NCI-H187 treated with DMSO at 0.1 percent for 48 hours (cell line): ENCODE measurements around the gene PAFAH1B2.
"Not testable (repeated sequence)": the region's sequence is repeated elsewhere in the genome, so short reads cannot be mapped to it uniquely, and the experiment has no call there.

Source experiments
- DNase-seq: peaks from one replicate; lab custom pipeline; 2025; lab: John Stamatoyannopoulos, UW

The PAFAH1B2 gene

GRCh38 chr11:117202386-117203068 lies 58.4 kb downstream of the PAFAH1B2 start:
- DNase-seq = no peak

- no peak for DNase-seq
Measured at GRCh38 chr11:117203069-117203407, 59.0 kb downstream of the PAFAH1B2 start.

GRCh38 chr11:117204283-117205080 lies 60.4 kb downstream of the PAFAH1B2 start:
- no peak for DNase-seq

GRCh38 chr11:117205211-117205818 lies 61.2 kb downstream of the PAFAH1B2 start:
- no peak for DNase-seq

- not testable (repeated sequence) for DNase-seq
Measured at GRCh38 chr11:117206111-117206510, 62.0 kb downstream of the PAFAH1B2 start.

- DNase-seq = not testable (repeated sequence)
Measured at GRCh38 chr11:117206859-117207258, 62.8 kb downstream of the PAFAH1B2 start.

- DNase-seq = not testable (repeated sequence)
Measured at GRCh38 chr11:117207481-117207880, 63.4 kb downstream of the PAFAH1B2 start.

- DNase-seq = not testable (repeated sequence)
Measured at GRCh38 chr11:117208710-117209109, 64.6 kb downstream of the PAFAH1B2 start.

GRCh38 chr11:117209351-117210125 lies 65.5 kb downstream of the PAFAH1B2 start:
- not testable (repeated sequence) for DNase-seq

GRCh38 chr11:117210620-117211019 lies 66.5 kb downstream of the PAFAH1B2 start:
- no peak for DNase-seq

GRCh38 chr11:117212697-117213355 lies 68.7 kb downstream of the PAFAH1B2 start:
- DNase-seq = no peak

GRCh38 chr11:117214404-117215110 lies 70.5 kb downstream of the PAFAH1B2 start:
- DNase-seq = no peak

GRCh38 chr11:117217141-117218084 lies 73.3 kb downstream of the PAFAH1B2 start:
- DNase-seq = no peak

GRCh38 chr11:117218133-117218915 lies 74.2 kb downstream of the PAFAH1B2 start:
- DNase-seq = no peak

GRCh38 chr11:117219001-117219400 lies 74.9 kb downstream of the PAFAH1B2 start:
- no peak for DNase-seq

GRCh38 chr11:117219455-117219854 lies 75.4 kb downstream of the PAFAH1B2 start:
- no peak for DNase-seq

- DNase-seq = no peak
Measured at GRCh38 chr11:117219995-117220394, 75.9 kb downstream of the PAFAH1B2 start.

GRCh38 chr11:117220568-117220967 lies 76.5 kb downstream of the PAFAH1B2 start:
- DNase-seq = no peak
